HG03571 (cell line): ENCODE results near the gene ZNF362.
A peak's percentile ranks its signal among the peaks of the same experiment; 100 is the strongest.

Experiments used
- ATAC-seq: cut with Tn5 transposase; IDR thresholded peaks from one replicate; pipeline ENCODE4 v1.9.1; 2021; ENCODE audit not compliant: unreplicated experiment

Gene ZNF362

DNA sequence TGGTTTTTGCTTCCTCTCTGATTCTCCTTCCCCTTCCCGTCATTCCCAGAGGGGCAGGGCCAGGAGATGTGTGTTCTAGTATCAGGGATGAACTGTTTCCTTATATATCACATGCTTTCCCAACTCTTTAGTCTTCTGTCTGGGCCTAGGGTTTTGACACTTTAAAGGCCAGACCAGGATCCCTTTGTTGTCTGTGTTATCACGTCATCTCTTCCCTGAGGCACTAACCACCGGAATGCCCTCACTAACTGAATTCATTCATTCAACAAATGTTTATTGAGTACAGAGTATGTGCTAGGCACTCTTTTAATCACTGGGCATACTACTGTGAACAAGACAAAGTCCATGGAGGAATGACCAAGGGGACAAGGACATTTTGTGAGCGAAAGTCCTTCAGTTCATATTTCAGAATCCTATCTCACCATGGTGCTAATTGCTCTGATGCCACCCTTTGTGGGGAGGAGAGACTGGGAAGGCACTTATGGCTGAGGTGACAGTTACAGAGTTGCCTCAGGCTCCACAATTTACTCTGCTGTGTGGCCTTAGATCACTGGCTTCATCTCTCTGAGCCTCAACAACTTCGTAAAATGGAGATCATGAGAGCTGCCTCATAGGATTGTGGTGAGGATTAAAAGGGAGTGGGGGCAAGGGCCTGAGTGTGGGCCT, 12.0 kb upstream of the ZNF362 start:
- no peak for ATAC-seq

DNA sequence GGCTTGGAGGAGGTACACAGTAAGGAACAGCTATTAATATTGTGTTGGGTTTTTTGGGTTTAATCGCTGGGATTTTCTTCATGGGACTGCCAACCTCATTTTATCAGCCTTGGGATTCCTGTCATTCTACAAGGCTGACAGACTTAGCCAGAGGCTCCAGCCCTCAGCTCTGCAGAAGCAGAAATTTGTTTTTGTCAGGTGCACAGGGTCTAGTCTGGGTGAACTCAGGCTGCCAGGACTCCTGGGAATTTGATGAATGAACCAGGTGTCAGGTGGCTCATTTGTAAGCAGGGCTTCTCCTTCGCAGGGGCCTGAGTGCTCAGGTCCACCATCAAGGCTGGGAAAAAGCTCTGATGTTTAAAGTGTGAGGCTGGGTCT, 11.5 kb upstream of the ZNF362 start:
- ATAC-seq = no peak

DNA sequence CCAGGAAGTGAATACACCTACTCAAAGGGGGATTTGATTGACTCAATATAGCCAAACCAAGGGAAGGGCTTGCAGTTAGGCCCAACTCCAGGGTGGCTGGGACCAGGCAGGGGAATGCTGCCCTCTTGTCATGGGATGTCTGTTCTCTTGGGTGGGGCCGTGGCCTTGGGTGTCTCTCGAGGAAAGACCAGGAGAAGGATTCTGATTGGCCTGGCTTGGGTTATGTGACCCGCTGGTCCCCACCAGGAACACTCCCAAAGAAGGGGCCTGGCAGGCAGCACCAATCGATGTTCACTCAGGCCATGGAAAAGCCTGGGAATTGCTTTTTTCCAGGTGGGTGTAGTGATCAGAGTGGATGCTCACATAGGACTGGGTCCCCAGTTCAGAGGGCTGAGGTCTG, 10.1 kb upstream of the ZNF362 start:
- ATAC-seq = no peak

DNA sequence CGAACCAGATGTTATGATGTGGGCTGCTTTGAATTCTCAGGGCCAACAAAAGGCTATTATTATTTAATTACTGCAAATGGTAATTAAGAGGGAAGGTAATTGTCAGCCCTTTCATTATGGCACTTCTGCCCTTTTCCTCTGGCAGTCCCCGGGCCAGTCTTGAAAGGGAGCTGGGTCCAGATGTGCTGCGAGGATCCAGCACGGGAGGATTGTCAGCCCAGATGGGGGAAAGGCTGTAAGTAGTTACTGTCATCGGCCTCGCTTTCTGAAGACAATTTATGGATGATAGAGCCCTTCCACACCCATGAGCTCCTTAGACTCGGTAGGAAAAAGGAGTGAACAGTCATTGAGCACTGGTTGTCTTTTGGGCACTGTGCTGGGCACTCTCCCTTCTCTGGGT, 8.7 kb upstream of the ZNF362 start:
- ATAC-seq = no peak

DNA sequence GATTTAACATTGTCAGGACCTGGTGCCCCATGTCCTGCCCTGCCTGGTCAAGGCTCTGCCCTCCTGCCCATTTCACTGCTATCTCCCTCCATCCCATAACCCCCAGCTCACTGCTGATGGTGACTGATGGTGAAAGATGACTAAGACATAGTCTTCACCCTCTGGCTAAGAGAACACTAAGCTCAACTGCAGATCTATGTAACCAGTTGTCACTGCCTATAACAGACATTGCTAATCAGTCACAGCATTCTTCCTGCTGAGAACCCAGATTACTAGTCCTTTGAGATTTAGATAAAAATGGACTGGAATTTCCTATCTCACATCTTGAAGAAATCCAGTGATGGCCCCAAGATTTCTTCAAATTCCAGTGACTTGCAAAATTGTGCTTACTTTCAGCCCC, 8.0 kb upstream of the ZNF362 start:
- no peak for ATAC-seq

DNA sequence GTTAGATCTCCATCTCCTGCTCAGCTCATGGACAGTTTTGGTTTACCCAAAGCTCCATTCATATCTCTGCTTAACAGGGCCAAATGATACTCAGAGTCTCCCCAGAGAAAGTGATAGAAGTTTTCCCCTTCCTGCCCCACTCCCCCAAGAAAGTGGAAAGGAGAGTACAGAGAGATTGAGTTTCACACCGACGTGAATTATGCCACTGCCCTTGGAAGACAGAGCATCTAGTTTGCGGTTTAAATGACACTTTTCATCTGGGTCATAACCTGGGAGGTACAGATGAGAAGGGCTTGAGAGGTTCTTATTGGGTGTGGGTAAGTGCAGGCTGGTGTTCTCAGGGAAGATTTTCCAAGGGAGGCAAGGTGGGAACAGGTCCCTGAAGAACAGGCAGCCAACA, 6.9 kb upstream of the ZNF362 start:
- no peak for ATAC-seq

DNA sequence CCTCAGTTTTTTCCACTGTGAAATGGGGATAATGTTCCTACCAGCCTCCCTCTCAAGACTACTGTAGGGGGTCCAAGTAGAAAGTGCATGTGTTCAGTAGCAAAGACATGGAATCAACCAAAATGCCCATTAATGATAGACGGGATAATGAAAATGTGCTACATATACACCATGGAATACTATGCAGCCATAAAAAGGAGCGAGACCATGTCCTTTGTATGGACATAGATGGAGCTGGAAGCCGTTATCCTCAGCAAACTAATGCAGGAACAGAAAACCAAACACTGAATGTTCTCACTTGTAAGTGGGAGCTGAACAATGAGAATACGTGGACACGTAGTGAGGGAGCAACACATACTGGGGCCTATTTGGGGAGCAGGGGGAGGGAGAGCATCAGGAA, 6.1 kb upstream of the ZNF362 start:
- ATAC-seq = no peak

DNA sequence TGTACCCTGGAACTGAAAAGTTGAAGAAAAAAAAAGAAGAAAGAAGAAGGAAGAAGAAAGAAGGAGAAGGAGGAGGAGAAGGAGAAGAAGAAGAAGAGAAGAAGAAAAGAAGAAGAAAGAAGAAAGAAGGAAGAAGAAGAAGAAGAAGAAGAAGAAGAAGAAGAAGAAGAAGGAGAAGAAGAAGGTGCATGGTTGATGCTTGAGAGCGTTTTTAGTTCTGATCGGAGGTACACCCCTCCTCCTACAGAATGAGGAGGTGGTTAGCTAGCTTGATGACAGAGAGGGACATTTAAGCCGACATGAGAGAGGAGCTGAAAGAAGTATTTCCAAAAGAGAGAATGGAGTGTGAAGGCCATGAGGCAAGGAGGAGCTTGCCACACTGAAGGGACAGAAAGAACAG, 5.6 kb upstream of the ZNF362 start:
- no peak for ATAC-seq

DNA sequence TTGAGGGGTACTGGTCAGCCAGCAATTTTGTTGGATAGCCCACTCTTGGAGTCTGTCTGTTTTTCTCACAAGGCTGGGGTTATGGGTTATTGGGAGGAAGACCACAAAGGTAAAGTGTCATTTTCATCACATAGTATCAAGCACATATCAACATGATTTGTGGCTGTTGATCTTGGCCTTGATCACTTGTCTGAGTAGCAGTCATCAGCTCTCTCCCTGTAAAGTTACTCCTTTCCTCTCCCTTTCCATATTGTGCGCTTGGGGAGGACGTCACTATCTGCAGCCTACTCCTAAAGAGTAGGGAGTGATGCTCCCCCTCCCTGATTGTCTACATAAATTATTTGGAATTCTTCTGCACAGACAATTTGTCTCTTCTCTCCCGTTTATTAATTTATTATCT, 1.8 kb upstream of the ZNF362 start:
- no peak for ATAC-seq

DNA sequence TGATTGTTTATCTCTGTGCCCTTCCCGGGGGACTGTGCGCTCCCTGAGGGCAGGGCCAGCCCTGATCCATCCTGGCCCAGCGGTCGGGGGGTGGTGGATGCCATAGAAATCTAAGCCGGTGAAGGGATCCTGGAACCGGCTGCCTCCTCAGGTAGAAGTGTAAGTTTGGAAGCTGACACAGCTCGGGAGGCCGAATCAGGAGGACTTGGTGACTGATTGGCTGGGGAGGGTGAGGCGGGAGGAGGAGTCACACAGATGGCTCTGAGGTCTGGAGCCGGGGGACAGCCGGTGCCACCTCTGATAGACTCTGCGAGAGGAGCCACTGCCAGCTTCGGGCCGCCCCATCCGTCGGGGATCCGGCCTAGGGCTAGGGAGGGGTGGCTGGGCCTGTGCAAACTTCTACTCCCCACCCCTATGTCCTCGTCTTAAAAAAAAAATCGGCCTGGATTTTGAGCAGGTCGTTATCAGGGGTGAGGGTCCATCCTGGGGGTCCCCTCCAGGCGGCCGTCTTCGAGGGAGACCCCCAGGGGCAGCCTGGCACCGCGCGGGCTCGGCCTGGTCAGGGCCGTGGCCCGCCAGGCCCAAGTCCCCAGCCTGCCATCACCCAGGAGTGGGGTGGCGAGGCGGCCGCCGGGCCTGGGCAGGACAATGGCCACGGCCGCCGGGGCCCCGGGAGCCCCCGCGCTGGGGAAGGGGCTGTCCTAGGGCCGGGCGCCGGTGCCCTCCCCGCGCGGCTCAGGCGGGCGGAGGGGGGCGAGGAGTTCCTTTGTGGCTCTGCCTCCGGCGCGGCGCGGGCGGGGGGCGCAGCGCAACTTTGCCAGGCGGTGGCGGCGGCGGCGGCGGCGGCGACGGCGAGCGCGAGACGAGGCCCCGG, 708 bp upstream of the ZNF362 start:
- peak; percentile 25 for ATAC-seq

DNA sequence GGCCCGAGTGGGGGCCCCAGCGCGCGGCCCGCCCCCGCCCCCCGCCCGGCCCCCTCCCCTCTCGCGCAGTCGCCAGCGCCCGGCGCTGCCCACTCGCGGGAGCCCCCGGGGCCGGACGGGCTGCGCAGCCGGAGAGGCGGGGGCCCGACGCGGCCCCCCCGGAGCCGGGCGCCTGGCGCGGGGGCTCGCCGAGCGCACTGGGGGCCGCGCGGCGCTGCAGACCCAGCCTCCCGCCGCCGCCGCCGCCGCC, 146 bp upstream of the ZNF362 start:
- no peak for ATAC-seq

DNA sequence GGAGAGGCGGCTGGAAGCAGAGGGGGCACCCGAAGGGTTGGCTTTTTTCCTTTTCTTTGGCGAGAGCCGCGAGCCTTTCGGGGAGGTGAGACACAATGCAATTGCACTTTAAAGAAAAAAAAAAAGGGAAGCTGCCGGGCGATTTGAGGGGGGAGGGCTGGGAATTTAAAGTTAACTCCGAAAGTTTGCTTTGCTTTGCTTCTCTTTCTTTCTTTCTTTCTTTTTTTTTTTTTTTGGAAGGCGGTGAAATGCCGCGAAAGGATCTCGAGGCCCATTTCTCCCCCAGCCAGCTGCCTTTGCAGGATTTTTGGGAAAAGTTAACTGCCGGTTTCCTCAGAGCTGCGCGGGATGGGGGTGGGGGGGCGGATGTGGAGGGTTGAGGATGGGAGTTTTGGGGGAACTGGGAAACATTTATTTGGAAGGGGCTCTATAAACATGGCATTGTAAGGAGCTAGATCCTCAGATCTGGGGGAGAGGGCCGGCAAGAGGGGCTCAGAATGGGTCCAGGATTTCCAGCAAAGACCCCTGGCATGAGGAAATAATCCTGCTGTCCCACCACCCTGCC, 997 bp downstream of the ZNF362 start:
- ATAC-seq = no peak

DNA sequence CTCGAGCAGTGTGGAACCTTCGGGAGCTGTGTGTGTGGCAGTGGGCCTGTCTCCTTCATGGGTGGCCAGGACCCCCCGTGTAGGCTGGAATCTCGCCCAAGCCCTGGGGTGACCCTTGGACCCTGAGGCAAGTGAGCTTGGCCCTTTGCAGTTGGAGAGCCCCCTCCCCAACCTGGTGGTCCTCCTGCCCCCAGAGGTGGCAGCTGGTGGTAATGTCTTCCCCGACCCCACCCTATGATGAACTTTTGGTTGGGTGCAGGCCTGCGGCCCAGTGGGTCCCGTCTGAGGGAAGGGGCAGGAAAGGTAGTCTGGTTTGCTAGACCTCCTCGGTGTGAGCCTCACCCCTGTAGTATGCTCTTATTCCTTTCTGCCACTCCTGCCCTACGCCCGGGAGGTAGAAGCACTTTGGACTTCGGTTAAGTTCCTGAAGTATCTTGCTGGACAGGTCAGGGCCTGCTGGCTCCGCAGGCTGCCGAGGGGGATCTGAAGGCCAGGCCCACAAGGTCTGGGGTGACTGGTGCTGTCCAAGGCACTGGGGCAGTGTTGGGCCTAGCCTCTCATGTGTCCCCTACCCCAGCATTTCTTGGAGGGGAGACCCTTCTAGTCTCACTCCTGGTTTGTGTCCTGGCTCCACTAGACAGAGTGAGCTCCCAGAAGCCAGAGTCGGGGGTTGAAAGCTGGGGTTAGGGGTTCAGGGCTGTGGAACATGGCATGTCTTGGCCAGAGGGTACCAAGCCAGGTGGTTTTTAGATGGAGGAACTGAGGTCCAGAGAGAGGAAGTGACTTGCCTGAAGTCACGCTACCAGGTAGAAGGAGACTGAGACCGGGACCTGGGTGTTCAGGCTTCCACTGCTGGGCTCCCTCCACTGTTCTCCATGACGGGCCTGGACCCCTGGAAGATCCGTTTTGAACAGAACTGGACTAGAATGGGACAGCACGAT, 1.8 kb downstream of the ZNF362 start:
- no peak for ATAC-seq

DNA sequence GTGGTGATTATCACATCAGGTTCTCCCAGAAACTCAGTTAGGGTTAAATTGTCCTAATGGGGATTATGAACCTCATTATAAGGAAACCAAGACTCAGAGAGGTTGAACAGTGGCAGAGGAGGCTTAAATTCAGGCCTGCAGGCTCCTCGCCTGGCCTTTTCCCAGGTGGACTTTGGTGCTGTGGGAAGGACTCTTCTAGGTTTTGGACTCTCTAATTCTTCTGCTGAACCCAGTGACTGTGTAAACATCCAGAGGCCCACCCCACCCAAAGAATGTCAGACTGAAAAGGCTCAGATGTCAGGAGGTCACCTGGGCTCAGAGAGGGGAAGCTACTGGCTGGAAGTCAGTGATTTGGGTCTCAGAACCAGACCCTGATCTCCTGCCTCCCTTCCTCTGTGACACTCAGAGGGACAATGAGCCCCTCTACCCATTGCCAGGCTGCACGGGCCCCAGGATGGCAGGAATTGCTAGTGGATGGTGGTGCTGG, 2.5 kb downstream of the ZNF362 start:
- ATAC-seq = no peak

DNA sequence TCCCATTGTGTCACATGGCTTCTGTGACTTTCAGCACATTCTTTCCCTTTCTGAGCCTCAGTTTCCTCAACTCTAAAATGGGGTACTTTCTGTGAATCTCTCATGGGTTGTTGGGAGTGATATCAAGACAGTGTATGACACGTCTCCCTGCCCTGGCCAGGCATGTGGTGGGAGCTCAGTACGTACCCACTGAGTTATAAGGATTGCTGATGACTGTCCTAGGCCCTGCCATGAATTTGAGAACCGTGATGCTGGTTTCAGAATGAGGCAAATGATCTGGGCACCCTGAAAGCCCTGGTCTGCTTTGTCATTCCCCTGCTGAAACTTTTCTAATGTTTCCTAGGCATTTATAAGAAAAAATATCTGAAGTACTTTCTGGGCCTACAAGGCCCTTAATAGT, 3.6 kb downstream of the ZNF362 start:
- ATAC-seq = no peak

DNA sequence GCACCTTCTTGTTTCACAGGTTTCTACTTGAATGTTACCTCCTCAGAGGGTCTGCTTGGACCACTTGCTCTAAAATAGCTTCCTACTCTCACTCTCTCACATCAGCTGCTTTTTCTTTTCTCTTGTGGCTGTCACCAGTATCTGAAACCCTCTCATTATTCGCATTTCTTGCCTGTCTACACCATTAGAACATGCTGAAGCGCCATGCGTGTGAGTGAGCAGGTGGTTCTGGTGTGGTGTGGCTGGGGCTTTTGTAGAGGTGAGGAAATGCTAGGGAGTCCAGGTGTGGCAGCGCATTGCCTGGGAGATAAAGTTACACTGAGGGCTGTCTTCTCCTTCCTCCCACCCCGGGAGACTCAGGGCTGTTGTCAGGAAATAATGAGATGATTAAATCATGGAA, 4.1 kb downstream of the ZNF362 start:
- ATAC-seq = no peak

DNA sequence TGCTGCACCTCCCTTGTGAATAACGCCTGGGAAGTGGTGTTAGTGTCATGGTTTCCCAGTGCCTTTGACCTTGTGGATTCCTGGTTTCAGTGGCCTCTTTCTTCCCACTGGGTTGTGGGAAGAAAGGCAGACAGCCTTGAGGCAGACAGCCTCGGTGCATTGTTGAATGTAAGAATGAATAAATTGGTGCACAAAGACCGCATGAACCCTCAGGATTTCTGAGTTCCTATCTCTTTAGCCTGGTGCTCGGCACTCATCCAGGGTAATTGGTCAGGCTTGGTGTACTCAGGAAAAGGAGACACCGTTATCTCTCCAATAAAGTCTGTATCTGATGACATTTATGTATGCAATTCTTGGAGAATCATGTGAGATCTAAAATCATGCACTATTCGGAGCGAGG, 5.1 kb downstream of the ZNF362 start:
- ATAC-seq = no peak

DNA sequence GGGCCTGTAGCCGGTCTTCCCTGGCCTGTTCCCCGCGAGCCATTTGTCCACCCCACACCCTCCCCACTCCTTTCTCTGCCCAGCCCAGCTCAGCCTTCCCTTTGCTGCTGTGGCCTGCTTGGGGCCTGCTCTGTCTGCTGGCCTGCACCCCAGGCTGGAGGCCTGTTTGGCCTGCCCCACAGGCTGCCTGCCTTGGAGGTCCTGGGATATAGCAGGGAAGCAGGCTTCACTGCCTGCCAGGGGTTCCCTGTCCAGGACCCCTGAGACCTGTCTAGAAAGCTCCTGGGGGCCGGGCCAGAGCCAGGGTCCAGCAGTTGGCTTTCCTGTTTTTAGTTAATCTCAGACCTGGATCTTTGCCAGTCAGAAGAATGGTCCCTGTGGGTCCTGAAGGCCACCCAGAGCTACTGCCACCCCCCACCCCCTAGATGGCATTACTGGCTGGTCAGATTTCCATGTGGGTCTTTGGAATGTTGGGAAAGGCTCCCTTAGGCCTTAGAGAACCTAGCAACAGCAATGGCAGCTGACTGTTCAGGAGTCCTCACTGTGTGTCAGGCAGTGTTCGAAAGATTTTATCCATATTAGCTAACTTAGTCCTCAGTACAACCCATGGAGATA, 7.7 kb downstream of the ZNF362 start:
- ATAC-seq = no peak

DNA sequence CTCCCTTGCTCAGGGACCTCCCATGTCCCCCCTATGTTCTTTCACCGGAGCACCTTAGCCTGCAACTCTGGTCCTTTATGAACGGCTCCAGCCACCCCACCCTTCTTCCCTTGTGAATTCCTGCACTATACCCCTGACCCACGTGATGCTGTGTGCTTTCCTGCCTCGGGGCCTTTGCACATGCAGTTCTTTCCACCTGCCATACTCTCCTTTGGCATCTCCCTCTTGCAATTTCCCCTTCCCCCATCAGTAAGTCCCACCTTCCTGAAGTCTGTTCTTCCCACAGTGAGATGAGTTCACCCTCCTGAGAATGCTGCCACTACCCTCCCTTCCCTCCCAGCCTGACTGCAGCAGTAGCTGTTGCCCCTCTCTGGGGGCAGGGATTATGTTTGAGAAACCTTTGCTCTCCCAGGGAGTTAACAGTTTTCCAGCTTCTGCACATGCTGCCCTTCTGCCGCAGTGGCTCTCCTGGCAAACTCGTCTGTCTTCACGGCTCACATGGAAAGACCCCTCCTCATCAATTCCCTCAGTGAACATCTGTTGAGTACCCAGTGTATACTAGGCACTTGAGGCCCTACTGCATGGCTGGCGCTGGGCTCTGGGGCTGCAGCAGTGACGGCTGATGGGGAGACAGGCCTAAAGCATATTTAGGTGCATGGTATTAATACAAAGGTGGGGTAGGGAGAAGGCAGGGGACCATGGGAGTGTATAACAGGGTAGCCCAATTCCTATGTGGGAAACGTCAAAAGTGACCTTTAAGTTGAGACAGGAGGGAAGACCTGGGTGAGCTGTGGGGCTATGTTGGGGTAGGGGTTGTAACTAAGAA, 9.7 kb downstream of the ZNF362 start:
- no peak for ATAC-seq

DNA sequence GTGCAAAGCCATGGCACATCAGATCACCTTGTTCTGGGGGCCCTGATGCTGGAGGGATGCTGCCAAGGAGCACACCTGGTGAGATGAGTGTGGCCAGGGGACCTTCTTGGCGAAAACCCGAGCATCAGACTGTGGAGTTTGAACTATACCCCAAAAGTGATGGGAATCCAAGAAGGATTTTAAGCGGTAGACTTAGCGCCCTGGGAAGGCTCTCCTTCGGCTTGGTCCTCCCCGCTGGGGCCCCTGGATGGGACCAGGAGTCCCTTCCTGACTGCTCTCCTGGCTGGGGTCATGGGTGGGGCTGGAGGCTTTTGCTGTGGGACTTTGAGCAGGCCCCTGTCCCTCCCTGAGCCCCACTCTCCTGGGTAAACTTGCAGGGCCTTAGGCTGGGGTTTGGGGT, 10.5 kb downstream of the ZNF362 start:
- no peak for ATAC-seq
